Fibroblast of skin of back (primary cell): ENCODE results near the gene AGER.
"Not testable (repeated sequence)": the region's sequence is repeated elsewhere in the genome, so short reads cannot be mapped to it uniquely, and the experiment has no call there.

Experiments used
- DNase-seq: peaks from one replicate; pipeline ENCODE4 v3.0.0-alpha.2; 2013

AGER gene

GRCh38 chr6:32186151-32186840, 2.2 kb upstream of the AGER start:
- DNase-seq = not testable (repeated sequence)

- DNase-seq = peak; percentile 90
These were observed 1.7 kb upstream of the AGER start for GRCh38 chr6:32185681-32186131.

GRCh38 chr6:32183483-32184083, 470 bp downstream of the AGER start:
- no peak for DNase-seq

GRCh38 chr6:32183030-32183429, 1.0 kb downstream of the AGER start:
- no peak for DNase-seq

GRCh38 chr6:32182555-32182981, 1.5 kb downstream of the AGER start:
- no peak for DNase-seq

GRCh38 chr6:32181915-32182529, 2.0 kb downstream of the AGER start:
- no peak for DNase-seq

GRCh38 chr6:32181148-32181702, 2.8 kb downstream of the AGER start:
- DNase-seq = no peak

GRCh38 chr6:32179766-32180405, 4.2 kb downstream of the AGER start:
- DNase-seq = no peak

- no peak for DNase-seq
These were observed 5.3 kb downstream of the AGER start for GRCh38 chr6:32178547-32179440.

- peak; percentile 100 for DNase-seq
These were observed 6.1 kb downstream of the AGER start, which contains the start of gene RNF5 for GRCh38 chr6:32177788-32178546. TSS of gene RNF5 (plus strand) at chr6:32178405. CDS start at chr6:32178512, 107 bp downstream.

GRCh38 chr6:32177183-32177787, 6.8 kb downstream of the AGER start:
- DNase-seq = no peak

- DNase-seq = no peak
These were observed 7.4 kb downstream of the AGER start for GRCh38 chr6:32176476-32177182.

- peak; percentile 98 for DNase-seq
These were observed 8.2 kb downstream of the AGER start, which contains the start of gene AGPAT1 for GRCh38 chr6:32175711-32176475. TSS of gene AGPAT1 (minus strand) at chr6:32176084. CDS start at chr6:32171496, 4,588 bp downstream.

- no peak for DNase-seq
These were observed 8.7 kb downstream of the AGER start for GRCh38 chr6:32175322-32175710.

- no peak for DNase-seq
These were observed 9.6 kb downstream of the AGER start for GRCh38 chr6:32174416-32174815.

GRCh38 chr6:32173051-32173727, 10.9 kb downstream of the AGER start:
- no peak for DNase-seq

GRCh38 chr6:32171234-32171633, 12.8 kb downstream of the AGER start:
- DNase-seq = no peak

GRCh38 chr6:32170294-32170693, 13.8 kb downstream of the AGER start:
- DNase-seq = no peak
